Memory B cell (primary cell): Measurements from ENCODE around the gene NCOA7.
A peak's percentile ranks its signal among the peaks of the same experiment; 100 is the strongest.

Source experiments
- ATAC-seq: fragments of 150-1000 bp; cut with Tn5 transposase; 2 replicates; pipeline ENCODE4 v1.10.0; 2021; ENCODE audit warnings: low read depth, mild to moderate bottlenecking, moderate library complexity
- DNase-seq, 2 donors: peaks; one replicate each; pipeline ENCODE4 v3.0.0; 2022; ENCODE audit warnings: low spot score in 2 of 2
- H3K27ac Mint-ChIP-seq: one replicate; pipeline ENCODE4 v1.8.0; 2022; ENCODE audit warnings: mild to moderate bottlenecking, moderate library complexity, mixed read lengths
- H3K27me3 Mint-ChIP-seq: one replicate; pipeline ENCODE4 v1.8.0; 2022; ENCODE audit warnings: mixed read lengths
- H3K36me3 Mint-ChIP-seq: one replicate; pipeline ENCODE4 v1.8.0; 2022; ENCODE audit warnings: mild to moderate bottlenecking, mixed read lengths
- H3K4me1 Mint-ChIP-seq: one replicate; pipeline ENCODE4 v1.8.0; 2022; ENCODE audit warnings: mixed read lengths
- H3K4me3 Mint-ChIP-seq: one replicate; pipeline ENCODE4 v1.8.0; 2022; ENCODE audit warnings: mild to moderate bottlenecking, moderate library complexity, mixed read lengths
- H3K9me3 Mint-ChIP-seq: one replicate; pipeline ENCODE4 v1.8.0; 2022; ENCODE audit warnings: mixed read lengths

NCOA7 gene

DNA sequence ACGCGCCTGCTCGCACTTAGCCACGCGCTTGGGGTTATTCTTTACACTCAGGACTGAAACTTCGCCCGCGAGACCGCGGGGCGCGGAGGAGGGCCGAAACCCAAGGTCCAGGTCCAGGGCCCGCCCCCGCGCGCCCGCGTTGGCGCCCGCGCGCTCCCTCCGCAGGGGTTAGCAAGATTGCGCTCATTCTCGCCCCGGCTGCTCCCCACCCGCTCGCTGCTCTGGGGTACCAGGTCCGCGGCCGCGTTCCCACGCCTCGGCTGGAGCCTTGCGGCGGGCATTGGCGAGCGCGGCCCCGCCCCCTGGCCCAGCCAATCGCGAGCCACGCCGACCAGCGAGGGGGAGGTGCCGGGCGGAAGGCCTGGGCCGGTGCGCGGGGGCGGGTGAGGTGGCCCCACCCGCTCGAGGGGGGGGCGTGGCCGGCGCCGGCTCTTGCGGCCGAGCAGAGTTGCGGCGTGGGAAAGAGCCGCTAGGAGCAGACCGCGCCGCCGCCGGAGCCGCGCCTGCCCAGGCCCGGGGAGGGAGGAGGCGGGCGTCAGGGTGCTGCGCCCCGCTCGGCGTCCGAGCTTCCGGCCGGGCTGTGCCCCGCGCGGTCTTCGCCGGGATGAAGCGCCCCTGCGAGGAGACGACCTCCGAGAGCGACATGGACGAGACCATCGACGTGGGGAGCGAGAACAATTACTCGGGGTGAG, 41.4 kb upstream of the NCOA7 start, which contains the start of gene HEY2:
Gene HEY2 (plus strand): TSS at position 460 of the 692 bp plus-strand sequence. CDS start 145 bp downstream, at position 605.
- Mint-ChIP-seq H3K9me3 (no peaks in the 10 kb centered on the region), H3K27me3 (peaks cover 24% of the 10 kb centered on the region), H3K36me3 (peaks cover 4% of the 10 kb centered on the region), H3K27ac (no peak within 1 kb of the TSS), H3K4me1 (peaks cover 24% of the 10 kb centered on the region), H3K4me3 (peak within 1 kb of the TSS; percentile 78)
- peak; percentile 87 for ATAC-seq
- peak; percentile 78 to 79 for DNase-seq

DNA sequence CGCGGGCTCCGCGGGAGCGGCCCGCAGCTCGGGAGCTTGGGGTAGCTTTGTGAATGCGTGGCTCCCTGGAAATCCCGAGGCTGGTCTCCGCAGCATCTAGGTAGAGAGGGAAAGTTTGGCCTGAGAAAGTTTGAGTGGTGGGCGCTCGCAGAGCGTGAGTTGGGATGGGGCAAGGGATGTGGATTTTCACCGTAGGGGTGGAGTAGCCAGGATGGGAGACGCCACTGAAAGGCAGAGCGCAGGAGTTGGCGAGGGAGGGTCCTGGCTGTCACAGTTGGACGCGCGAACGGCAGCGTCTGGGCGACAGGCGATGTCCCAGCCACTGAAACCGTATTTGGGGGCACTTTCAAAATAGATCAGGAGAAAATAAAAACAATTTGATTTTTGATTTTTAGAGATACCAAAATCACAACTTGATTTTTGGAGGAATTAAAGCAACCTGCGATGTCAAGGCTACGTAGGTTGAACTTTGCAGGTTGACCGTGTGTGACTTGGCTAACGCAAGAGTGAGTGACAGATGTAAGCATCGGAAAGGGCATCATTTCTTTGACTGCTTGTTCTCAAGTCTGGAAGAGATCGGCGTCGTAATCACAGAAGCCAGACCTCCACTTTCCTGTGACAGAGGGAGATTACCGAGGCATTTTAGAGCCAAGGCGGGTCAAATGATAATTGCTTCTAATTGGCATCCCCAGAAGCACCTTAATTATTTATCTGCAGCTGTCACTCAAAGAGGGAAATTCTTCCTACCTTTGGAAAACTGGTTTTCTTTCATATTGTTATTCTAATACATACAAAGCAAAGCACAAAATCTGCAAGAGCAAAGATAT, 40.7 kb upstream of the NCOA7 start:
- no peak for ATAC-seq
- DNase-seq, result no peak
- peaks cover 24% of the 10 kb centered on the region for H3K27me3 Mint-ChIP-seq
- H3K27ac Mint-ChIP-seq, result no peak overlapping the region
- peaks cover 24% of the 10 kb centered on the region for H3K4me1 Mint-ChIP-seq
- peaks cover 4% of the 10 kb centered on the region for H3K36me3 Mint-ChIP-seq
- peak overlapping the region; percentile 78 for H3K4me3 Mint-ChIP-seq
- no peaks in the 10 kb centered on the region for H3K9me3 Mint-ChIP-seq

DNA sequence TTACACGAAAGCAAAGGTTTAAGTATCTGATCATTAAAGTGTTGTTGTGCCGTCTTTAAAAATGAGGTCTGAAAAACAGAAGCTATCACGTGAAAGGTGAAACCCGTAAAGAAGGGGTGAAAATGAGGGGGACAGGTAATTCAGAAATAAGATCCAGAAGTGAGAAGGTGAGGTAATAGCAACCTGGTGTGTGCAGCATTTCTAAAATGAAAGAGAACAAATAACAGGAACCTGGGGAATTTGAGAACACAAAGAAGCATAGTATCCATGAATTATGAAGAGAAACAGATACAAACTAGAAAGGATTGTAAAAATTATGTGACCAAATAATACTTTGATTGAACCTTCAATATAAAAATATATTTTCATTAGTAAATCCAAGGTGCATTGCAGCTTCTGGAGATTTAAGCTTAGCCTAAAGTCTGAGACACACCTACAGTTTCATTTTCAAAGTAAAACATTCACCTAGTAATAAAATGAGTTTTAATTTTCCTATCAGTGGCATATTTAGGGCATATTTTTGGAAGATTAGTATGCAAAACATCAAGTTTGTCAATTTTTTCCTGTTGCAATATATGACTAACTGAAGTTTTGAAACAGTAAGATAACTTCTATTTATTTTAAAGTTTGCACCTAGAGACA, 39.9 kb upstream of the NCOA7 start:
- Mint-ChIP-seq H3K9me3 (no peaks in the 10 kb centered on the region), H3K4me1 (peaks cover 24% of the 10 kb centered on the region), H3K36me3 (peaks cover 4% of the 10 kb centered on the region), H3K27ac (no peak overlapping the region), H3K4me3 (peak overlapping the region; percentile 2), H3K27me3 (peaks cover 24% of the 10 kb centered on the region)
- no peak for ATAC-seq
- no peak for DNase-seq

DNA sequence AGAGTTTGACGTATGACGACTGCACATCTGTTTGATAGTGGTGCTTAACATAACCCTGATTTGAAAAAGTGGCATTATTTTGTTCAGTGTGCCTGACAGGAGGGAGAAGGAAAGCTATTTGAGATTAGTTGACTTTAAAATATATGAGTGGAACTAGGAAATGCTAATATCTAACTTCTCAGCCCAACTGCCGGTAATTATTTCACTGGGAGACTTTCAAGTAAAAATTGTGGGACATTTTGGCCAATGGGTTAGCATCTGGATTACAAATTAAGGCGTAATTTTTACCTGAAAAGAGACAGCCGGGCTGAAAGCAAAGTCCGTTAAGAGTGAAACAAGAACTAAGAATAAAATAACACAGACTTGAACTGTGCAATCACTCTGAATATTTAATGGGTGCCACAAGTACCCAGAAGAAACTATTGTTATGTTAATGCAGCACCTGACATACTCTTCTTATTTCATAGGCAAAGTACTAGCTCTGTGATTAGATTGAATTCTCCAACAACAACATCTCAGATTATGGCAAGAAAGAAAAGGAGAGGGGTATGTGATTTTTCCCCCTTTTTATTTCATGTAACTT, 39.3 kb upstream of the NCOA7 start:
- Mint-ChIP-seq H3K4me1 (peaks cover 24% of the 10 kb centered on the region), H3K27me3 (peaks cover 19% of the 10 kb centered on the region), H3K4me3 (no peak overlapping the region)

DNA sequence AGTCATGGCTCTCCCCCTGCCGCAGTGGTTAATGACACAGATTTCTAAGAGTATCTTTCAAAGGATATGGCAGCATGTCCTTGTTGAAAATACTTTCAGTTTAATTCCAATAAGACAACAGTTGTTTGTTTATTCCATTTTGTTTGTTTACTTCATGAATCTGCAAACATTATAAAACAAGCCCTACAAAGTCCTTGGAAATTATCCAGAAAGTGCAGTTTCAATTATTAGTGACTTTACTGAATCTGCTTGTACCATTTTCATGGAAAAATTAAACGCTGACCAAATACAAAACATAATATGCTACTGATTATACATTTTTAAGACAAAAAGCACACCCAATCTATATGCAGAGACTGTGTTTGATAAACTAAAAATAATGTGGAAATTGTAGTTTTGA, 38.0 kb upstream of the NCOA7 start:
- Mint-ChIP-seq H3K4me3 (no peak overlapping the region), H3K36me3 (no peaks in the 10 kb centered on the region), H3K27me3 (peaks cover 13% of the 10 kb centered on the region), H3K4me1 (peaks cover 19% of the 10 kb centered on the region), H3K27ac (no peak overlapping the region), H3K9me3 (no peaks in the 10 kb centered on the region)
- ATAC-seq (no peak), DNase-seq (no peak)

More for the DNA sequence above, 39.3 kb upstream of the NCOA7 start:
- DNase-seq, result no peak
- ATAC-seq, result no peak
- Mint-ChIP-seq H3K9me3 (no peaks in the 10 kb centered on the region), H3K36me3 (peaks cover 4% of the 10 kb centered on the region), H3K27ac (no peak overlapping the region)

DNA sequence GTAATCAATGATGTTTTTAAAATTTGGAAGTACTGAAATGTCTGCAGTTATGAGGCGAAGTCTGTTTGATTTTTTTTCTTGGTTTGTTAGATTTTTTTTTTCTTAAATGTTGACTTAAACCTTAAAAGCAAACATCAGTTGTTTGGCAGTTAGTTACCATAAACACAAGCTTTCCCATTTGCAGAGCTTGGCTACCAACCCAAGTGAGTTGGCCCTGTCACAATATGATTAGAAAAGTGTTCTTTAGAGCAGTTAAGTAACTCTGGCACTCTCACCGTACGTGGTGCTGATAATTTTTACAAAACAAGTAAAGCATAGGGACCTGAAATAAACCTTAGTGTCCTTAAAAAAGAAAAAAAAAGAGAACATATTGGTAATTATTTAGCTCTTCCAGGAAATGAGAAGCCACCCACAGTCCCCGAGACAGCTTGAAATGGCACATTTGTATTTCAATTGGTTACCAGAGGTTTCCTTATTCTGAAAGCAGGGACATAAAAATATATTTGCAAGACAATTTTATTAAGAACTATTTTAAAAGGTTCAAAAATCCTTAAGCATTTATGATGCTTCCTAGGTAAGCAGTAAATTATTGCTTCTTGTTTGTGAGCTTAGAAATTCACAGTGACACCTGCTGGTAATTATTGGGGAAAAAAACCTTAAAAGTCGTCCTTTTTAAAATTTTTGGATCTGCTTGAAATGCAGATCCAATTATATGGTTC, 37.4 kb upstream of the NCOA7 start:
- peak in 1 of 2 donors; percentile 24 for DNase-seq

DNA sequence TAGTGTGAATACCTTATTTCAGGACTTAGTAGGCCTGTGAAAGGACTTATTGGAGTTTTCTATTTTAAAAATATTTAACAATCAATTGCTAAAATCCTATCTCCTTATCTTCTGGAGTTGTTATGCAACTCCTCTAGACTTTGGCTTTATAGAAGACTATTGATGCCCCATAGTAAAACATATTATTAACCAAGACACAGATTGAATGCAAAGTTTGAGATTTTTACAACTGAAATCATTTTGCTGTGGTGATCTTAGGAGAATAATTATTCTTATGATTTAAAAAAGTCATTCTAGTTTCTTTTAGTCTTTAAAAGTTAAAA, 36.9 kb upstream of the NCOA7 start:
- Mint-ChIP-seq H3K27ac (no peak overlapping the region), H3K27me3 (peaks cover 14% of the 10 kb centered on the region), H3K4me1 (peaks cover 12% of the 10 kb centered on the region), H3K36me3 (no peaks in the 10 kb centered on the region), H3K4me3 (no peak overlapping the region), H3K9me3 (no peaks in the 10 kb centered on the region)
- ATAC-seq (no peak), DNase-seq (no peak)

More for the DNA sequence above, 37.4 kb upstream of the NCOA7 start:
- Mint-ChIP-seq H3K27ac (no peak overlapping the region), H3K4me3 (no peak overlapping the region), H3K4me1 (peaks cover 16% of the 10 kb centered on the region), H3K27me3 (peaks cover 13% of the 10 kb centered on the region), H3K9me3 (no peaks in the 10 kb centered on the region), H3K36me3 (no peaks in the 10 kb centered on the region)
- no peak for ATAC-seq

DNA sequence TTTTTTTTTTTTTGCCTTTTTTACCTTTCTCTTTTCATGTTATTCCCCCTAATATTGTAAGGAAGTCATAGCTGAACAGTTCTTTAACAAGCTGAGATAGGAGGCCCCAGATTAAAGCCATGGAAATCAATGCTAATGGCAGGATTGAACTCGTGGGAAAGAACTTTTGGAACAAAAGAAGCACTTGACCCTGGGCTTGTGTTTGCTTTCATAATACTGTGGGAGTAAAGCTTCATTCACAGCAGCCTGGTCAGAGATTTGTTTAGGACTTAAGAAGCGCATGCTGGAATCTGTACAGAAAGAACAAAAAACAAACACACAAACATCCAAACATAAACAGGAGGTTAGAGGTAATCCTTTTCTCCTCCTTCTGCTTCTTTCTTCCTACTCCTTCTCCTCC, 36.2 kb upstream of the NCOA7 start:
- H3K4me1 Mint-ChIP-seq, result peaks cover 12% of the 10 kb centered on the region
- ATAC-seq (no peak), DNase-seq (no peak)
- H3K27ac Mint-ChIP-seq, result no peak overlapping the region
- peaks cover 21% of the 10 kb centered on the region for H3K27me3 Mint-ChIP-seq
- no peaks in the 10 kb centered on the region for H3K36me3 Mint-ChIP-seq
- no peak overlapping the region for H3K4me3 Mint-ChIP-seq
- H3K9me3 Mint-ChIP-seq, result no peaks in the 10 kb centered on the region

DNA sequence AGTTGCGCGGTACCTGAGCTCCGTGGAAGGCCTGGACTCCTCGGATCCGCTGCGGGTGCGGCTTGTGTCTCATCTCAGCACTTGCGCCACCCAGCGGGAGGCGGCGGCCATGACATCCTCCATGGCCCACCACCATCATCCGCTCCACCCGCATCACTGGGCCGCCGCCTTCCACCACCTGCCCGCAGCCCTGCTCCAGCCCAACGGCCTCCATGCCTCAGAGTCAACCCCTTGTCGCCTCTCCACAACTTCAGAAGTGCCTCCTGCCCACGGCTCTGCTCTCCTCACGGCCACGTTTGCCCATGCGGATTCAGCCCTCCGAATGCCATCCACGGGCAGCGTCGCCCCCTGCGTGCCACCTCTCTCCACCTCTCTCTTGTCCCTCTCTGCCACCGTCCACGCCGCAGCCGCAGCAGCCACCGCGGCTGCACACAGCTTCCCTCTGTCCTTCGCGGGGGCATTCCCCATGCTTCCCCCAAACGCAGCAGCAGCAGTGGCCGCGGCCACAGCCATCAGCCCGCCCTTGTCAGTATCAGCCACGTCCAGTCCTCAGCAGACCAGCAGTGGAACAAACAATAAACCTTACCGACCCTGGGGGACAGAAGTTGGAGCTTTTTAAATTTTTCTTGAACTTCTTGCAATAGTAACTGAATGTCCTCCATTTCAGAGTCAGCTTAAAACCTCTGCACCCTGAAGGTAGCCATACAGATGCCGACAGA, 31.4 kb upstream of the NCOA7 start:
- H3K36me3 Mint-ChIP-seq, result no peaks in the 10 kb centered on the region
- DNase-seq (no peak), ATAC-seq (no peak)
- no peak overlapping the region for H3K27ac Mint-ChIP-seq
- peaks cover 4% of the 10 kb centered on the region for H3K4me1 Mint-ChIP-seq
- no peaks in the 10 kb centered on the region for H3K9me3 Mint-ChIP-seq
- peak overlapping the region; percentile 27 for H3K4me3 Mint-ChIP-seq
- peaks cover 15% of the 10 kb centered on the region for H3K27me3 Mint-ChIP-seq

DNA sequence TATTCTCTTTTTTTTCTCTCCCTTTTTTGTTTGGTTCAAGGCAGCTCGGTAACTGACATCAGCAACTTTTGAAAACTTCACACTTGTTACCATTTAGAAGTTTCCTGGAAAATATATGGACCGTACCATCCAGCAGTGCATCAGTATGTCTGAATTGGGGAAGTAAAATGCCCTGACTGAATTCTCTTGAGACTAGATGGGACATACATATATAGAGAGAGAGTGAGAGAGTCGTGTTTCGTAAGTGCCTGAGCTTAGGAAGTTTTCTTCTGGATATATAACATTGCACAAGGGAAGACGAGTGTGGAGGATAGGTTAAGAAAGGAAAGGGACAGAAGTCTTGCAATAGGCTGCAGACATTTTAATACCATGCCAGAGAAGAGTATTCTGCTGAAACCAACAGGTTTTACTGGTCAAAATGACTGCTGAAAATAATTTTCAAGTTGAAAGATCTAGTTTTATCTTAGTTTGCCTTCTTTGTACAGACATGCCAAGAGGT, 30.8 kb upstream of the NCOA7 start:
- Mint-ChIP-seq H3K4me3 (no peak overlapping the region), H3K27ac (no peak overlapping the region), H3K36me3 (no peaks in the 10 kb centered on the region), H3K9me3 (no peaks in the 10 kb centered on the region), H3K4me1 (peaks cover 4% of the 10 kb centered on the region), H3K27me3 (peaks cover 15% of the 10 kb centered on the region)
- DNase-seq (no peak), ATAC-seq (no peak)

DNA sequence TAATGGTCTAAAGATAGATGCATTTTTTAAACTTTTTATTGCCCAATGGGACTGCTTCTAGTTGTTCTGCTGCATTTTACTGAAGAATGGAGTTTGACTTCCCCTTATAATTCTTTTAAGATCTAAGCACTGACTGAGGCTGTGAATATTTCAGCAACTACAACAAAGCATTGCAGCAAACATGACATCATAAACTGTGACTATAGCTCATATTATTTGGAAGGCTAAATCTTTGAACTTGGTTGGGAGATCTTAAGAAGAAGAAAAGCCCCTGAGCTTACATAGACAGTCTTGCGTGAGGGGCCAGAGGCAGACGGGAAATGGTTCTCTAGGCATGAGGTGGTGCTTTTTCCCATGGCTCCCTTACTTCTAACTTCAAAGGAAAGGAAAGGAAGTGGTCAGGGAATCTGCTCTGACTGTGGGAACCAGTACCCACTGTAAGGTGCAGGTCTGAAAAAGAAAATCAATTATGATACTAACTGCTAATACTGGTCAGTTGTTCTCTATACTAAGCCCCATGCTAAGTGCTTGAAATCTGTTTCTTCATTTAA, 26.6 kb upstream of the NCOA7 start:
- no peak overlapping the region for H3K4me3 Mint-ChIP-seq
- DNase-seq, result no peak
- peaks cover 4% of the 10 kb centered on the region for H3K4me1 Mint-ChIP-seq
- H3K36me3 Mint-ChIP-seq, result no peaks in the 10 kb centered on the region
- no peaks in the 10 kb centered on the region for H3K9me3 Mint-ChIP-seq
- ATAC-seq, result no peak
- H3K27ac Mint-ChIP-seq, result no peak overlapping the region
- H3K27me3 Mint-ChIP-seq, result peaks cover 23% of the 10 kb centered on the region

DNA sequence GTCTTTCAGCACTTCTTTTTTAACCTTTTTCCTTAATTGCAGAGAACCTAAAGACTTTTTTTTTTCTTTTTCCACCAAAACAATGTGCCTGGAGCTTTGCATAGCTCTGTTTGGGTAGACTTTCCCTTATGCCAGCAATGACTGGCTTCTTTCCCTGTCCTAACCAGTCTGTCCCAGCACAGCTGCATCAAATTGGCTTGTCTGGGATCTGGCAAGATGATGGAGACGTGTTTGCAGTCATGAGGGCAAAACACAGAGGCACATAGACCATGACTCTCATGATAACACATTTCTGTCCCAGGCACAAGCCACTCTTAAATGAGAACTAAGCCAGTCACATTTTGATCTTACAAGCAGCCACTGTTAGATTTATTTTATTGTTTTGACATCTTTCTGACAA, 24.8 kb upstream of the NCOA7 start:
- Mint-ChIP-seq H3K27ac (no peak overlapping the region), H3K27me3 (peaks cover 18% of the 10 kb centered on the region), H3K4me1 (peaks cover 3% of the 10 kb centered on the region), H3K9me3 (no peaks in the 10 kb centered on the region), H3K4me3 (no peak overlapping the region), H3K36me3 (no peaks in the 10 kb centered on the region)
- no peak for DNase-seq
- ATAC-seq, result no peak

DNA sequence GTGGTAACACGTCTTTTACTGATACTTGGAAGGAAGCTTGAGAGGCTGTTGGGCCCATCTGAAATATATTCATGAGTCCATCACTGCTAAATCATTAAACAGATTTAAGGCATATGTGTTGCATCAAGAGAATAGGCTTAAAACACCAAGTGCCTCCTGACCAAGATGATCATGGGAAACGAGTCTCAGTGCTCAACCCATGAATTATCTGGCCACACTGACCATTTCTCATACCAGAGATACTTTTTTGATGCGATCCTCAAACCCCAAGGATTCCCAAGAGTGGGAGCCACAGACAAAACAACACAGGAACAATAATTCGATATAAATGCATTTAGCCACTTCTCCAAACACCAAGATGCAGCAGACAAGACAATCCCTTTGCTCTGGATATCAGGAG, 24.1 kb upstream of the NCOA7 start:
- Mint-ChIP-seq H3K27ac (no peak overlapping the region), H3K4me1 (peaks cover 3% of the 10 kb centered on the region), H3K4me3 (no peak overlapping the region), H3K36me3 (no peaks in the 10 kb centered on the region), H3K9me3 (no peaks in the 10 kb centered on the region), H3K27me3 (peaks cover 18% of the 10 kb centered on the region)
- ATAC-seq (no peak), DNase-seq (no peak)
